ENCODE results near the gene KLF16. TPM values are rescaled to one million over a fixed set of nuclear protein-coding genes. Genes with fewer than 3 reads are reported as not detected.
A peak's percentile ranks its signal among the peaks of the same experiment; 100 is the strongest.

KLF16 gene
- total RNA-seq, 1 experiment from 2014 or later: 1.8 TPM

GRCh38 chr19:1855040-1855827, 8.1 kb downstream of the KLF16 start:
- DNase-seq (ENCODE audit: low spot score): peak; percentile 35

GRCh38 chr19:1854542-1855039, 8.8 kb downstream of the KLF16 start:
- no peak for DNase-seq (ENCODE audit: low spot score)

GRCh38 chr19:1854039-1854541, 9.3 kb downstream of the KLF16 start:
- no peak for DNase-seq (ENCODE audit: low spot score)

DNA sequence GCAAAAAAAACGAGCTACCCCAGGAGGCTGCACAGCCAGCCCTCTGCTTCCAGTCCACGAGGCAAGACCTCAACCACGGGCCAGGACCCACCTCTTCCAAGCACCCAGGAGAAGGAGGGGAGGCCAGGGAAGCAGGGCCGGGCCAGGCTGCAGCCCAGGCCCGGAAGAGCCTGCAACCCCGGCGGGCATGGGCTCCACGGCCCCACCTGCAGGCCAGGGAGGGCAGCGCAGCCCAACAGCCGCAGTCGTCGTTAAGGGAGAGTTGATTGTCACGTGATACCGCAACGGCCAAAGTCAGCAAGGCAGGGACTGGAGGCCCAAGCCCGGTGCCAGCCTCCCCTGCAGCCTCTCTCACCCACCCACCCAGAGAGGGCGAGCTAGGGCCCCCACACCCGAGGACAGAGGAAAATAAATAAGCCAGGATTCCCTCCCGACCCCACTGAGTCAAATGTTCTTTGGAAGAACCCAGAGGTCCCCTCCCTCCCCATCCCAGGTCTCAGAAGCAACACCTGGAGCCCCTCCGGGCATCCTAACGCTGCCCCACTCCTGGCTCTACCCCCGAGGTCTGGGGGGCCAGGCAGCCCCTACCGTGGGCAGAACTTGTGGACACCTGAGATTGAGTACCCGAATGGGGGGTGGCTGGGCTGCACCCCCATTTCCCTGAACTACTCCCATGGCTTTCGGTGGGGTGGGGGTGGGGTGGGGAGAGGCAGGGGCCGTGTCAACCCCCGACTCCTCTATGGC, 9.9 kb downstream of the KLF16 start:
- peak; percentile 79 for DNase-seq (ENCODE audit: low spot score)

DNA sequence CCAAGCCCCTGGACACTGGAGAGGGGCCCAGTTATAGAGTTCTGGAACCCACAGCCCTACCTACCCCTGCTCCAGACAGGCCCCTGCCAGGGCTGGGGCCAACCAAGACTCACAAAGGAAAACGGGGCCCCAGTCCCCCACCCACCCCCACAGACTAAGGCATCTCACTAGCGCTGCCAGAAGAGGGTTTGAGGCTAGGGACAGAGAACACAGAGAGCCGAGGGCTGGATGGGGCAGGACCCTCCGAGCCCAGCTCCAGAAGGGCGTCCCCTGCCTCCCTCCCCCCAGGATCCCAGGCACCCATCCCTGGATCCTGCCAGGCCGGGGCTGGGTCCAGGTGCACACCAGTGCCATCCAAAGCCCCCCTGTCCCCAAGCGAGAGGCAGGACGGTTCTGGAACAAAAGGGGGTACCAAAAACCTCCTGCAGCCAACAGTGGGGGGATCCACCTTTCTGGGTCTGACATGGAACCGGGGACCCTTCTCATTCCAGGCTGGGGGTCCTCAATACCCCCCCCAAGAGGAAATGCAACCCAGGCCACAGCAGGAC, 10.7 kb downstream of the KLF16 start:
- no peak for DNase-seq (ENCODE audit: low spot score)

DNA sequence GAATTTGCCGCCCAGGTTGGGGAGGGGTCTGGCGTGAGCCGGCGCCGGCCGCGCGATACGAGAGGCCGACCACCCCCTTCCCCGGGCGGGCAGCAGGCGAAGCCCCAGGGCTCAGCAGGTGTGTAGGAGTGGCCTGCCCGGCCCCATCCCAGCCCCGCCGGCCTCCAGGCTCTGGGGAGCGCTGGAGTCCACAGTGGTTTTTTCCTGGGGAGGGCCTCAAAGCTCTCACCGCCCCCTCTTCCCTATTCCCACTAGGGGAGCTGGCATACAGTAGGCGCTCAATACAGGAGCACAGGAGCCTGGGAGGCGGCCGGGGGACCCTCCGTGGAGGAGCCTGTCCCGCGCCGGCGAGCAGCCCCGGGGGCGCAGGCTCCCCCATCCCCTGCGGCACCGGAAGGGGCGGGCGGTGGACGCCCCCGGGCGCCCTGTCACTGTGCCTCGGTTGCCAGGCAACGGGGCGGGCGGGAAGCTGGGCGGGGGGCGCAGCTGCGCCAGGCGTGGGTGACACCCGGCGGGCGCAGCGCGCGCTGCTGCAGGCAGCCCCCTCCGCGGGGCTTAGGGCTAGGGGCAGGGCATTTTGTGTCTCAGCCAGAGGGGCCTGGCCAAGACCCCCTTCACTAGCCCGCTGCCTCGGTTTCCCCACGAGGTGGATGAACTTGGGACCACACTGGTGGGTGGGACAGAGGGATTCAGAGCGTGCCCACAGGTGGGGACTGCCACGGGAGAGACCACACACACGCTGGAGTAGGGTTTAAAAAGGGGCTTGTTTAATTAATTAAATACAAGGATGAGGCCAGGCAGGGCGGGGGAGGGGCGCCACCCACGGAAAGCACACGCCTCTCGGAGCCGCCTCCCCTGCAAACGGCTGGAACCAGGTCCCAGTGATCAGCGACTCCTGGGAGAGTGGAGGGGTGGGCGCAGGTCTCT, 11.5 kb downstream of the KLF16 start:
- no peak for DNase-seq (ENCODE audit: low spot score)

DNA sequence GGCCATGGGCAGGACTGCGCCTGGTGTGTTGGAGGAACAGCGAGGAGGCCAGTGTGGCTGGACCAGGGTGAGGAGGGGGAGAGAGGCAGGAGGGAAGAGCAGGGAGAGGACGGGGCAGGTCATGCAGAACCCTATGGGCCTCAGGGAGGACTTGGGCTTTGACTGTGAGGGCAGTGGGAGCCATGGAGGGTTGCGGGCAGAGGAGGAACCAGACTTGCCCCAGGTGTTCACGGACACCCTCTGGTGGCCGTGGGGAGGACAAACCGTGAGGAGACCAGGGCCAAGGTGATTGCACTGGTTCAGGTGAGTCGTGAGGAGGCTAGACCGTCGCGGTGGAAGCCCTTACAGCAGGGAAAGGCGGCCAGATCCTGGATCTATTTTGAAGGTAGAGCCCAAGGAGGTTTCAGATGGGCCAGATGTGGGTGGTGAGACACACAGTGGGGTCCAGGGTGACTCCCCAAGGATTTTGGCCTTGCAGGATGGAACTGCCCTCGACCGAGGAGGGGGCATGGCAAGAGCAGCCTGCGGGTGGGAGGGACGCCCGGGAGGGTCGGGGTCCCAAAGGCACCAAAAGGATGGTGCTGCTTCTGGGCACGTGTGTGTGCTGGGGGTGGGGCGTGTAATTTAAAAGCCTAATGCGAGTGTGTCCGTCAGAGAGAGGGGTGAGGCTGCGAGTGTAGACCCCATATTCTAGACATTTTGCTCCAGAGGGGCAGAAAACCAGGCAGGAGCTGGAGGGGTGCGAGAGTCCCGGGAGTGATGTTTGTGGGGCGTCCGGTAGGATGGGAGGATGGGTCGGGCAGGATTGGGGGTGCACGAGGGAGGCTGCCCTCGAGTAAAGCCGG, 12.3 kb downstream of the KLF16 start:
- DNase-seq (ENCODE audit: low spot score): no peak

DNA sequence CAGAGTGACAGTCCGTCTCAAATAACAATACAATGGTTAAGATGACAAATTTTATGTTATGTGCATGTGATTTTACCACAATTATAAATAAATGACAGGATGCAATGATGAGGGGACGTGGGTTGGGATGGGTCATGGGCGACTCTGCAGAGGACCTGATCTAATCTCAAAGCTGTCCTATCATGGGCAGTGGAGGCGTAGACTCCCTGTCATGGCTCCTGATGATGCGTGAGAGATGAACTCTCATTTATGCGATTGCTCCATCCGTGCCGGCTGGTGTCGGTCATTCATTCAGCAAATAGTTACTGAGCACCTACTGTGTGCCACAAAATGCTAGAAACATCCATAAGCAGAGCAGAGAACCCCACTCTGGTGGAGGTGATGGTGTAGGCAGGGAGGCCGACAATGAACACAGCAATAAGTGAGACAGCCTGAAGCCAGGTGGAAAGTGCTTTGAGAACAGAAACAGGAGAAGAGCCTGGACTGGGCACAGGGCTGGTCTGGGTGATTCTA, 13.4 kb downstream of the KLF16 start:
- DNase-seq (ENCODE audit: low spot score): no peak

- DNase-seq (ENCODE audit: low spot score): no peak
Observed at GRCh38 chr19:1849132-1849474, 14.3 kb downstream of the KLF16 start.

DNA sequence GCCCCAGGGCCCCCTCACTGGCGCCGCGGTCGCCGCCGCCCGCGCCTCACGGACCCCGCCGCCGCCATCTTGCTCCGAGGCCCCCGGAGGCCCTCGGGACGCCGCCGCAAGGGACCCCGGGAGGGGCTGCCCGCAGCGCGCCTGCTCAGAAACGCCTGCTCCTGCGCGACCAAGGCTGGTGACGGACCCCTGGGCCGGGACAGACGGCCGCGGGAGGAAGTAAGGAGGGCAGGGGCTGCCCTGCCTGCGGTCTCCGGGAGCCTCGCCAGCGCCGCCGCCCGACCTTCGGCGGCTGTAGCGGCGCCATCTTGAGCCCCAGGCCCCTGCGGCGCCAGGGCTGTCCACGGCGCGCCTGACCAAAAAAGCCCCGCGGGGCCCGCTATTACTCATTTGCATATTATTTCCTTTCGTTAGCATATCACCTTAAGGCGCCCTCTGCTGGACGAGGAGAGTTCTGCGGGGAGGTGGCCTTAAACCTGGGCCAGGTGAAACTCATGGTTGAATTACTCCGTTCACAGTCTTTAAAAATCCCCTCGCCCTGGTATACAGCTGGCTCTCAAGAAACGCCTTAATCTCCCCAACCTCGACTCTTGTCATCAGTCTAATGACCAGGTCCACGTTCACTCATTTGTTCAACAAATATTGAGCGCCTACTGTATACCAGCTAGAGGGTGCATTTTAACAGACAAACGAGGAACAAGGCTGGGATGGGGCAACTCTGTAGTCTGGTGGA, 14.8 kb downstream of the KLF16 start, which contains the start of gene REXO1:
Gene REXO1 (minus strand): TSS at position 85 of the 733 bp plus-strand sequence. CDS start 125 bp downstream, outside the sequence.
- DNase-seq (ENCODE audit: low spot score): peak; percentile 81

- no peak for DNase-seq (ENCODE audit: low spot score)
Observed at GRCh38 chr19:1847684-1848398, 15.5 kb downstream of the KLF16 start.

- DNase-seq (ENCODE audit: low spot score): no peak
Observed at GRCh38 chr19:1847348-1847683, 16.1 kb downstream of the KLF16 start.

GRCh38 chr19:1846517-1847204, 16.7 kb downstream of the KLF16 start:
- DNase-seq (ENCODE audit: low spot score): no peak

GRCh38 chr19:1845642-1846041, 17.7 kb downstream of the KLF16 start:
- DNase-seq (ENCODE audit: low spot score): no peak

DNA sequence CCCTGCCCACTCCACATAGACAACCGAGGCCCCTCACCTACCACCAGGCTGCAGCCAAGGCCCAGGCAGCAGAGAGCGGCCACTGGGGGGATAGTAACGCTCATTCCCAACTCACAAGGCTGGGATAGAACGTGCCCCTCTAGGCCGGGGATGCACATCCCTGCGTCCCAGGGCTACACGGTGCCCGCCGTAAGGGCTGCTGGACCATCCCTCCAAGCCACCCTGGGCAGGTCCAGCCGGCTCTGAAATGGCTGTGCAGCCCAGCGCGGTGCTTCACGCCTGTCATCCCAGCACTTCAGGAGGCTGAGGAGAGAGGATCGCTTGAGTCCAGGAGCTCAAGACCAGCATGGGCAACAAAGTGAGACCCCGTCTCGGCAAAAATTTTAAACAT, 18.3 kb downstream of the KLF16 start:
- no peak for DNase-seq (ENCODE audit: low spot score)

DNA sequence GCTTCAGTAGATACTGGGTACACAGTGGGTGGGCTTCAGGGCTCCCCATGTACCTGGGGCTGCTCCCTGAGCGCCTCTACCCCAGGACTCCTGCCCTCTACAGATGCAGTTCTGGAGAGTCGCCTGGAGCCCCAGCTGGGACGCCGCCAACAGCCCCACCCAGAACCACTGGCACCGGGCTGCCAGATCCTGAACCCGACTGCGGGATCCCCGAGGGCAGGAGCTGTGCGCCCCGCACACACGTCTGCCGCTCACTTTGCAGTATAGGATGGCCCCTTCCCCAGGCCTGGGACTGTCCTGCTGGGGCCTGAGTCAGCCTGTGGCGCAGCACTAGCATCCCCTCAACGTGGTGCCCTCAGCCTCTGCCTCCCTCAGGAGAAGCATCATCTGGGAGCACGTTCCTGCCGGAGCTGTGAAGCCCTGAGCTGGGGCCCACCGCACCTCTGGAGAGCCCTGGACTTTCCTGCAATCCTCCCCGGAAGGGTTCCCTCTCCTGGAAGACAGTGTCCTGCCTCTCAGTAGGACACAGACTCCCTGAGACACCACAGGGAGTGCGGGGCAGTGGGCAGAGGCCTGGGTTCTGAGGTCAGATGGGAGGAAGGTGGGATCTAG, 18.8 kb downstream of the KLF16 start:
- DNase-seq (ENCODE audit: low spot score): no peak

- no peak for DNase-seq (ENCODE audit: low spot score)
Observed at GRCh38 chr19:1843646-1844394, 19.6 kb downstream of the KLF16 start.

Data from H4 (cell line).